Ishikawa (cell line): ENCODE results near the gene CDH23.

ENCODE experiments used
- CEBPB ChIP-seq: IDR thresholded peaks from 2 replicates; pipeline ENCODE4 v1.6.1; 2012
- CREB1 ChIP-seq: IDR thresholded peaks from 2 replicates; pipeline ENCODE4 v1.6.1; 2012; ENCODE audit warnings: low read depth
- EGR1 ChIP-seq: IDR thresholded peaks from 2 replicates; pipeline ENCODE4 v1.6.1; 2012
- EP300 ChIP-seq: IDR thresholded peaks from 2 replicates; pipeline ENCODE4 v1.6.1; 2012; ENCODE audit warnings: borderline replicate concordance
- NFIC ChIP-seq: IDR thresholded peaks from 2 replicates; pipeline ENCODE4 v1.6.1; 2012
- REST ChIP-seq: IDR thresholded peaks from 2 replicates; pipeline ENCODE4 v1.6.1; 2012; ENCODE audit warnings: low read depth, mild to moderate bottlenecking
- TCF12 ChIP-seq: IDR thresholded peaks from 2 replicates; pipeline ENCODE4 v1.6.1; 2012; ENCODE audit warnings: low read depth
- YY1 ChIP-seq: IDR thresholded peaks from 2 replicates; pipeline ENCODE4 v1.6.1; 2012; ENCODE audit warnings: low read depth

- TF ChIP-seq EP300 (no peak), CEBPB (no peak), CREB1 (no peak), NFIC (no peak), REST (no peak), TCF12 (no peak), YY1 (no peak), EGR1 (no peak)
Observed at GRCh38 chr10:71562904-71563303, 166.2 kb downstream of the CDH23 start.
